ENCODE measurements around the gene KCND1.
"Not testable (repeated sequence)": the region's sequence is repeated elsewhere in the genome, so short reads cannot be mapped to it uniquely, and the experiment has no call there.

Gene KCND1

DNA sequence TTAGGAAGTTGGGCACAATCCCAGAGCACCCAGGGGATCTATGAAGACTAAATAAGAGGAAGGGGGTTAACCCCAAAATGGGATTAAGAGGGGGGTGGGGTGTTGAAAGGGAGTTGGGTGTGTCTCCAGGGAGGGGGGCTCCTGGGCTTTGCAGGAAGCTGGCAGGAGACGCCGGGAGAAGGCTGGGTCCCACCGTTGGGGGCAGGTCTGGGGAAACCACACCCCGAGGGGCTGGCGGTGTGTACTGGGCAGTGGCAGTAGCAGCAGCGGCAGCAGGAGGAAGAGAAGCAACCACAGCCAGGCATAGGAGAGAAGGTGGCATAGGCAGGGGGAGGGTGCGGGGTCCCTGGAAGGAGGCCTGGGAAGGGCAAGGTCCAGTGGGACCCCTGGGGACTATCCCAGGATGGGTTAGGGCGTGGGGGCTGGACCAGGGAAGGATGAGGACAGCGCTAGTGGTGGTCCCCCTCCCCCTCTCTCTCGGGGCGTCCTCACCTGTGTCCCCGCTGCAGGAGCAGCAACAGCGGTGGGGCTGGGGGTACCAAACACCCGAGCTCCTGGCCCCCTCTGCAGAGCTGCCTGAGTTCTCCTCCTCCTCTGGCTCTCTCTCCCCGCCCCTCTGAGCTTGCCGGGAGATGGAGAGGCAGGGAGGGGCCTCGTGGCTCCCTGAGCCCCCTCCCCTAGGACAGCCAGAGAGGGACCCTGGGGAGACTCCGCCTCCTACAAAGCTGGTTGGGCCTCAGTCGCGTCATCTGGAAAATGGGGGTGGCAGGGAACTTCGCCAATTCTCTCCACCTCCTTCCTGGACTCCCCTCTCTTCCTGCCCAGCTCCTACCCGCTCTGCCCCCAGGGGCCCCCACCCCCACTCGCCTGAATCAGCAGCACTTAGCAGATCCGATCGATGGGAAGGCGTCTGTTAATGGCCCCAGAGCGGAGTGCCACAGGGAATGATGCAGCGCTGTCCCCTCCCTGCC lies at the start of gene KCND1:
Gene KCND1, minus strand, starts transcription at position 596 of the 971 bp plus-strand sequence. CDS start 1,573 bp downstream, outside the sequence.
- no peak for DNase-seq

DNA sequence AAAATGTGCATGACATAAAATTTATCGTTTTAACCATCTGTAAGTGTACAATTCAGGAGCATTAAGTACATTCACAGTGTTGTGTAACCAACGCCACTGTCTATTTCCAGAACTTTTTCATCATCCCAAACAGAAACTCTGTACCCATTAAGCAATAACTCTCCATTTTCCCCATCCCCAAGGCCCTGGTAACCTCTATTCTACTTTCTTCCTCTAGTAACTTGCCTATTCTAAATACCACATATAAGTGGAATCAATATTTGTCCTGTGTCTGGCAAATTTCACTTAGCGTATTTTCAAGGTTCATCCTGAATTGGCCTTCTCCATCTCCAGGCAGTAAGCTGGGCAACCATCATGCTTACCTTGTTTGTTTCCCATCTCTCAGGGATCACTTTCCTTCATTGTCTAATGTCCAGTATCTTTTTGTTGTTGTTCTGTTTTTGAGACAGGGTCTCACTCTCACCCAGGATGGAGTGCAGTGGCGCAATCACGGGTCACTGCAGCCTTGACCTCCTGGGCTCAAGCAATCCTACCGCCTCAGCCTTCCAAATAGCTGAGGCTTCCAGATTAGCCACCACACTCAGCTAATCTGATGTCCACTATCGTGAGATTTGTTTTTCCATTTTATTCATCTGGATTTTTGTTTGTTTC lies 48.1 kb upstream of the KCND1 start:
- DNase-seq: no peak

DNA sequence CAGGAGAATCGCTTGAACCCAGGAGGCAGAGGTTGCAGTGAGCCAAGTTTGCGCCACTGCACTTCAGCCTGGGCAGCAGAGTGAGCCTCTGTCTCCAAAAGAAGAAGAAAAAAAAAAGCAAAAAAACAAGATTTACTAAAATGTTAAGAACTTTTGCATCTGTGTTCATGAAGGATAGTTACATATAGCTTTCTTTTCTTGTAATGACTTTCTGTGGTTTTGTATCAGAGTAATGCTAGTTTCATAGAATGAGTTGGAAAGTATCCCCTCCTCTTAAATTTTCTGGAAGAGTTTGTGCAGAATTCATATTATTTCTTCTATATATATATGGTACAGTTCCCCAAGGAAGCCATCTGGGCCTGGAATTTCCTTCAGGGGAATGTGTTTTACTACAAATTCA lies 47.4 kb upstream of the KCND1 start:
- DNase-seq: no peak

DNA sequence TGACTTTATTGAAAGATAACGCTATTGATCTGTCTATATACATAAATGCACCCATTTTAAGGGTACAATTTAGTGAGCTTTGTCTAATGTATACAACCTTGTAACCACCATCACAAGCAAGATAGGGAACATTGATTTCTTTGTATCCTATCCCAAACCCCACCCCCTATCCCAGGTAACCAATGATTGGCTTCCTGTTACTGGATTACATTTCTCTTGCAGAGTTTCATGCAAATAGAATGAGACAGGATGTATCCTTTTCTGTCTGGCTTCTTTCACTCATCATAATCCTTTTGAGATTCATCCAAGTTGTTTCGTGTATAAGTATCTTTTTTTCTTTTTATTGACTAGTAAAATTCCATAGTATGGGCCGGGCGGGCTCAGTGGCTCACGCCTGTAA lies 32.1 kb upstream of the KCND1 start:
- no peak for DNase-seq

DNA sequence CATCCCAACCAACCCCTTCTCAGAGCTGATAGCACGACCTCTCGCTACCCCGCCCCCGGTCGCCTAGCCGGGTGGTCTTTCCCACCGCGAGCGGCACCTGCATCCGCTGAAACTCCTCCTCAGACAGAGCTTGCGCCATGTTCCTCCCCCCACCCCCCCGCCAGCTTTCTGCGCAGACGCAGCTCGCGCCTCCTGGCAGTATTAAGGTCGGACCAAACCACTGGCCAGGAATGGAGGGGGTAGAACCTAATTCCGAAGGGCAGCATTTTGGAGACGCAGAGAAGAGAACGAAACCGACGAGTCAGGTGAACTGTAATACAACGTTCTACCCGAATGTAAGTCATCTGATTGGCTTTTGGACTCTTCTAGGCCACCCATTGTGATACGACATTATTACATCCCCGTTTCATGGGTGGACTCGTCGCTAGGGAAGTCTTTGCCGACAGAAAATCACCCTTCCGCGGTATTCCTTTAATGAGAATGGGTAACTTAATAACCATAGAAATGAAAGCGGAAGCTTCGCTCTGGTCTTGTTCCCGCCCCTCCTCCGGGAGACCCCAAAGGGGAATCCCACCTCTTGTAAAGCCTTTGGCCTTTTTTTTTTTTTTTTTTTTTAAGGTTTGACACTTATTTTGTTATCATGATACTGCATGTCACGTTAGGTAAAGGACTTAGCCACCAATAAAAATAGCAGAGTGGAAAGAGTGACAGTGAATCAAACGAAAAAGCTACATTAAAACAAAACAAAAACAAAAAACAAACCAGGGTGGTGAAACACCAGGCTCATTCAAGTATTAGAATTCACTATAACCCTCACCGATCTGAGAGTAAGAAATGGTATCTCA lies 30.7 kb upstream of the KCND1 start, which contains the start of gene GRIPAP1:
Gene GRIPAP1, minus strand, starts transcription at position 174 of the 845 bp plus-strand sequence. Its CDS starts 35 bp downstream, at position 139.
- DNase-seq: peak; percentile 80

DNA sequence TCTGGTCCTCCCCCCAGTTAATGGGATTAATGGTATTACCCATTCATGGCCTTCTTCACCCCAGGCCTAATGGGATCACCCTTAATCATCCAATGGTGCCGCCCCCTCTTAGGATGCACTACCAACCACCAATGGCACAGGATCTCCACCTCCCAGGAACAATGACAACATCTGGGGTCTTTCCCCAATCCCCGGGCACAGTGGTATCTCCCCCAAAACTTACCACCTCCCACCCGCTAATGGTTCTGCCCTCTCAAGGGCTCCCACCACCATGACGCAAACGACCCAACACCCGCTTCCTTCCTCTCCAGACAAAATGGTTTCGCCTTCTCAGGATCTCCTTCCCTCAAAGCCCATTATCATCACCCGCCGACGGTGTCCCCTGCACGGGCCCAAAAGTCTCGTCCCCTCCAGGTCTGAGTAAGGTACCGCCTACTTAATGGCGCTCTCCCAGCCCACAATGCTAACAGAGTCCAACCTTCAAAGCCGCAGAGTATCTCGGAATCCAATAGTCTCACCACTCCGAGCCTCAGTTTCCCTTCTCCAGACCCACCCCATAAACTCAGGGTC lies 30.0 kb upstream of the KCND1 start:
- DNase-seq: peak; percentile 1

DNA sequence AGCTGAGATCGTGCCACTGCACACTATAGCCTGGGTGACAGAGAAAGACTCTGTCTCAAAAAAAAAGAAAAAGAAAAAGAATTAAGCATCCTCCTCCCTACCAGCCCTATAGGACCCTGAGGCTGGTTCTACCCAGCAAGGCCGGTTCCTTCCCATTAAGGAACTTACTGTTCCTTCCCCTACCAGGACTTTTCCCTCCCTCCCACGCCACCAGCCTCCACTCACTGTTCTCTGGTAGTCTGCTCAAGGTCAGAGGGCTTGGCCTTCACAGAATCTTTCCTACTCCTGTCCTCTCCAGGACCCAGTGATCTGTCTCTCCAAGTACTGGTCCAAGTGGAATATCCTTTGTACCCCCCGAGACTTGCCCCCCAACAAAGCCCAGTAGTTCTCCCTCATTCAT lies 29.0 kb upstream of the KCND1 start:
- no peak for DNase-seq

DNA sequence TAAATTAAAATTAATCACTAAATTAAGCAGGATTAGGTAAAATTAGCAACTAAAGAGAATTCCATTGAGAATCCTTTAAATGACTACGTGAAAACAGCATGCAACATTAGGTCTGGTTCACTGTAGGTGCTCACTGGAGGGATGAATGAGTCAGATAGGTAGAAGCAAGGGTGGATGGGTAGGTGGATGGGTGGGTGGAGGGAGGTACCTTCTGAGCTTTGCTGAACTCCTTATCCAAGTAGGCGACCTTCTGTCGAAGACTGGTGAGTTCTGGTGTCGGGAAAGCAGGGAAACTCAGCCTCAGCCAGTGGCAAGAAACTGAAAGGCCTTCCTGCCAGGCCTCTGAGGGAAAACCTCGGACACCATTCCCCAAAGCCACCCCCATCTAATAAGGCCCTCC lies 27.4 kb upstream of the KCND1 start:
- DNase-seq: no peak

DNA sequence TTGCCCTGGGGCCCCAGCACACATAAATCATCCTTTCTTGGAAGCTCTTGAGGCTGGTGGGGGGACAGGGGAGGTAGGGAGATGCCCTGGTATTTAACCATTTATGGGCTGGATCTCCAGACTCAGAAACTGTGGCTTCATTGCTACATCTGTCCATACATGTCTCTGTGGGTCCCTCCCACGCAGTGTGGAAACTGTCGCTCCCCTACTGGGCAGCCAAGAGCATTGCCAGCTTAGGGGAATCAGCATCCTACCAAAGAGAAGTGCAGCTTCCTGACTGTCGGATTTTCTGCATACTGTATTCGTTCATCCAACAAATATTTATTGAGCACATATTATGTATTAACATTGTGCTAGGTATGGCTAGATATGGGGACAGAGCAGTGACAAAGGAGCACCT lies 26.7 kb upstream of the KCND1 start:
- DNase-seq: no peak

DNA sequence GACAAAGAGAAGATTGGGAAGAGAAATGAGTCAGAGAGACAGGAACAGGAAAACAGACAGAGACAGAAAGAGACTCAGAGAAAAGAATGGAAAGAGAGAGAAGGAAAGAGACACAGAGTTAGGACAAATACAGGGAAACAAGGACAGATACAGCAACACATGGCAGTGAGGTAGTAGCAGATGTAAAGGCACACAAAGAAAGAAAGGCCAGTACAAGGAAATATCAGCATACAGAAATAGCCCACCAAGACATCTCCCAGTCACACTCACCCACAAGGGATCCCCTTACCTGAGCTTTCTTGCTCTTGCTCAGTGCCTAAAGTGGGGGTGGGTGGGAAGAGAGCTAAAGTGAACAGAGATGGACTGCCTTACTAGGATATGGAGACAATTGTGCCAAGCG lies 26.2 kb upstream of the KCND1 start:
- DNase-seq: no peak

DNA sequence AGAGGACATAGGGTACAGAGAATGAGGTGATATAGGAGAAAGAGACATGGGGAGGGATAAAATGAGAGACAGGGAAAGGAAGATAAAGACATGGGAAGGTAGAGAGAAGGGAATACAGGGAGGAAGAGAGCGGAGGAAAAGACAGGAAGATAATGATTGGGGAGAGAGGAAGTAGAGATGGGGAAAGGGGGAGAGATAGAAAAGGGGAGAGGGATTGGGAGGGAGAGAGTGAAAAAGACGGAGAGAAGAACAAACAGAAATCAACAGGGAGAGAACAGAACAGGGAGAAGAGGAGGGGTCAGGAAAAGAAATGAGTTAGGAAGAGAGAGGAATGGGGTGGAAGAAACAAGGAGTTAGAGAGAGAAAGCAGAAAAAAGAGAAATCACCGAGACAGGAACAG lies 25.8 kb upstream of the KCND1 start:
- DNase-seq: no peak

DNA sequence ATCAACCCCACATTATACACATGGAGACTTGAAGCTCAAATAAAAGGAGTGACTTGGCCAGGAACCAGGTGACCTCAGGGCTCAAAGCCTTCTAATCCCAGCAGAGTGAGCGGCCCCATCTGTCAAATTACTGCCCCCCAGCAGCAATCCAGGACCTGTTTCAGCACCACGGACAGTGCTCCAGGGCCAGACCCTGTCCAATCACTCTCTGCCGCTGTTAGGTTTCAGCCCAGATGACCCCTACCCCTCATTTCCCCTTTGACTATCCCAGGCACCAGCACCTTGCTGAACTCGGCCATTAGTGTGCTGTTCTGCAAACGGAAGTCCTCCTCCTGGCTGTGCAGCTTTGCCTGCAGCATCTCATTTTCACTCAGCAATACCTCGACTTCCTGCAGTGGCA lies 25.3 kb upstream of the KCND1 start:
- DNase-seq: no peak

DNA sequence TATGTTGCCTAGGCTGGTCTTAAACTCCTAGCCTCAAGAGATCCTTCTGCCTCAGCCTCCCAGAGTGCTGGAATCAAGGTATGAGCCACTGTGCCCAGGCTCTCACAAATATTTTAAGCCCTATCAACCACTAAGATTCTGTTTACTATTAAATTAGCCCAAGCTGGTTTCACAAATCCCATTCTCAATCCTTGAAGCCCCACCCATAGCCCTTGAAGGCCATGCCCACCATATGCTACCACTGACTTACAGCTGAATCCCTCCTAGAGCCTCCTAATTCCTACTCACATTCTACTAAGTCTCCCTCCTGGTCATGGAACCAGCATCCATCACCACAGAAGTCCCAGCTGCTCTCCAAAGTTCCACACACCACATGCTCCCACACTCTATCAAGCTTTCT lies 20.7 kb upstream of the KCND1 start:
- no peak for DNase-seq

DNA sequence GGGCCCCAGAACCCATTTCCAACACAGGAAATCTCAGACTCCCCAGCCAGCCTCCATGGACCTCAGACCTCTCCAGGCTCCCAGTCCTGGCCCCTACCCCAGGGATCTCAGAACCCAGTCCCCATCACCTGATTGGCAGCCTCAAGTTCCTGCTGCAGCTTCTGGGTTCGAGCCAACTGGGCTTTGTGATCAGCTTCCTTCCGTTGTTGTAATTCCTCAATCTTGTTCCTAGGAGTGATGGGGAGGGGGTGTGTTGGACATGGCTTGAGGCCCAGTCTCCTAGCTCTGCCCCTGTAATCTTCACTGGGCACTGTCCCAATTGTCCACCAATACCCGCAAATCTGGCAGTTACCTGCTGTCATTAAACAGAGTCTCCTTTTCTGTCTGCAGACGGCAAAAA lies 17.8 kb upstream of the KCND1 start:
- no peak for DNase-seq

DNA sequence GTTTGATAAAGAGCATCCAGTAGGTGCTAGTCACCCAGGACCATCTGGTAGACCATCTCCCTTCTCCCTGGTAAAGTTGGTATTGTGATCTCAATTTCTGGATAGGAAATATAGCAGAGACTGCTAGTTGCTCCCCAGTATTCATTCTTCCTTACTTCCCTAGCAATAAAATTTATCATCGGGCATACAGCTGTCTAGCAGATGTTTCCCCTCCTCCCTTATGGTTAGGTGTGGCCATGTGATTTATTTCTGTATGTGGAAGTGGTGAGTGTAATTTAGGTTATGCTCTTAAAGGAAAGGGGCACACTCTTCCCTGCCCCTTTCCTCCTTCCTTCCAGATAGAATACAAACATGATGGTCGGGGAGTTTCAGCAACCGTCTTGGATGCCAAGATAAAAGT lies 12.3 kb upstream of the KCND1 start:
- no peak for DNase-seq

DNA sequence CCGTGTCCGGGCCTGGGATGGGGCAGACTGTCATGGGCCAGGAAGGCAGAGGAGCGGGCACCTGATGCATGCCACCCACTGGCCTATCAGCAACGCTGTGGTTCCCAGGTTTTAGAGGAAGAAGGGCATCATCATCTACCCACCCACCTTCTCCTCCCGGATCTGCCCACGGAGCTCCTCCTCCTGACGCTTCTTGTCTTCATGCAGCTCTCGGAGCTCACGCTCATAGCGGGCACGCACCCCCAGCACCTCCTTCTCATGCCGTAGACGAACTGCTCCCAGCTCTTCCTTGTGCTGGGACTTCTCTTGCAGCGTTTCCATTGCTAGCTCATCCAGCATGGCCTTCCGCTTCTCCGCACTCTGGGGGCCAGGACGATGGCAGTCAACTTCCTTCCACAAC lies 11.4 kb upstream of the KCND1 start:
- no peak for DNase-seq

DNA sequence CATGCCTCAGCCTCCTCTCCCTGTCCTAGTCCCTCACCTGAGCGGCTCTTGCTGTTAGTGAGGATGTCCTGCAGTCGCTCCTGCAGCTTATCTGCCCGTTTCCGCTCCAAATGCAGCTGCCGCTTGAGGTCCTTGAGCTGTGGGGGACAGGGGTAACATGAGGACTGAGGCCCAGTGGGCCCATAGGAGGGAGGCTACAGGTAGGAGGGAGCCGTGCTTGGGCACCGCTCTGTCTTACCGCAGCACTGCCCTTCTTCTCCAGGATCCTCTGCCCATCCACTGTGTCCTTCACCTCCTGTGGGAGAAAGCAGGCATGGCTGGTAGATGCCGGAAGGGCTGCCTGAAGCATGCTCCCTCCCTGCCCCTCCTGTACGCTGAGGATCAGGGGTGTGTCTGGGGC lies 9.5 kb upstream of the KCND1 start:
- no peak for DNase-seq

DNA sequence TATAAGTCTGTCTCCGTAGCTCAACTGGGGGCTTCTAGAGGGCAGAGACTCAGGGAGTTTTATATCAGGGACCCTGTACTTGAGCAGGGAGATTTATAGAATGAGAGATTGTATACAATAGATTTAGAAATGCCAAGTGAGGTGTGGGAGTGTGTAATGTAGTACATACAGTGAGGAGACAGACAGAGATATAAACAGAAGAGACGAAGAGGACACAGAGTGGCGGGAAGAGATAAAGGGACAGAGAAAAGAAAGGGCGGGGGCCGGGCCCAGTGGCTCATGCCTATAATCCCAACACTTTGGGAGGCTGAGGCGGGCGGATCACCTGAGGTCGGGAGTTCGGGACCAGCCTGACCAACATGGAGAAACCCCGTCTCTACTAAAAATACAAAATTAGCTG lies 8.7 kb upstream of the KCND1 start:
- not testable (repeated sequence) for DNase-seq

DNA sequence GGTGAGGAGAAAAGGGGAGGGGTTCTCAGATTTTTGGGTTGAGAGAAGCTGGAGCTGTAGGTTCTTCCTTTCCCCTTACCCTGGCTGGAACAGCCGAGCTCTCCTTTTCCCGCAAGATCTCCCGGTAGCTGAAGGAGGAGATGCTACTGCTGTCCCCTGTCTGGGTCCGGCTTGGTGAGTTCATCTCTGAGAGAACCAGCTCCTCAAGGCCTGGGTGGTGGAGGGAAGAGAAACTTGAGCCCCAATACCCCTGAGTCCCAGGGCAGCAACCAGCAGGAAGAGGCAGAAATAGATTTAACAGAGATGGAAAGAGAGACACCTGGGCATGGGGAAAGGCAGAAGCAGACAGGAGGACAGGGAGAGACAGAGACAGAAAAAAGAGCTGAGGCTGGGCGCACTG lies 6.6 kb upstream of the KCND1 start:
- DNase-seq: no peak

DNA sequence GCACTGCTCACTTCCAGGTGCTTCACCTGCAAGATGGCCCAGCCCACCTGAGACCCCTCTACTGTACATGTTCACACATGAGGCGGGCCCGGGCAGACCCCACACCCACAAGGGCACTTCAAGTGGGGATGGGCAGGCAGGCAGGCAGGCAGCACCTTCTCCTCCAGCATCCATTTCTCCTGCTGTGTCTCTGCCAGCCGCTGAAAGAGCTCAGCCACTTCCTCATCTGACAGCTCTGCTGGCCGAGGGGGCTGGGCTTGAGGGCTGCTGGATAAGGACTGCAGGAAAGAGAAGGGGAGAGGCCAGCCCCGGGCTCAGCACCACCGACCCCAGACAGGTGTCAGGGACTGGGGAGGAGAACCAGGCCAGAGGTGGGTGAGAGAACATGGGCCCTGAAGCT lies 4.4 kb upstream of the KCND1 start:
- no peak for DNase-seq

DNA sequence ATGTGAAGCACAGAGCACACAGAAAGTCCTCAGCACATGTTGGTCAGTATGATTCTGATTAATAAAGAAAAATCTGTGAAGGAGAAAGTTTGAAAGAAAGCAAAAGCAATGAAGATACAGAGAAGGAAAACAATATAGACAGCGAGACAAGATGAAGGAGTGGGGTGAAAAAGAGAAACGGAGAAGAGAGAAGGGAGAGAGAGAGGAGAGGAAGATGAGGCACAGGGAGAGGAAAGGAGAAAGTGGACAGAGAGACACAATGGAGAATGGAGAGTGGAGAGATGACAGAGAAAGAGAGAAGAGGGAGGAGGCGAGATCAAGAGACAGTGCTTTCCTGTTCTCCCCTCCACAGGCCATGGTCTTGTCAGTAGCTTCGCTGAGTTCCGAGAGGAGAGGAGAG lies 3.9 kb upstream of the KCND1 start:
- no peak for DNase-seq

DNA sequence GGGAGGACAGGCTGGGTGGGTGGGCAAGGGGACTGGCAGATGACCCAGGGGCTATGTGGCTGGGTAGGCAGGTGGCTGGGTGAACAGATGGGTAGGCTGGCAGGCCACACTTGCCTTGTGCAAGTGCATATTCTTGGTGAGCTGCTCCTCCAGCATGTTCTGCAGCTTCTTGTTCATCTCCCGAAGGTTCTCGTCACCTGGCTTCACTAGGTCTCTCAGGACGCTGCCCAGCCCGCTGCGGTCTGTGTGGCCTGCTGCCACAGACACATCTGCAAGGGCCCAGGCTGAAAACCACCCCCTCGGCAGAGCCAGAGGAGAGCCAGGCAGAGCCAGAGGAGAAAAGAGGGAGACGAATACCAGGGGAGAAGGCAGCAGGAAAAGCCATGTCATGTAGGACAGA lies 3.4 kb upstream of the KCND1 start:
- DNase-seq: no peak

DNA sequence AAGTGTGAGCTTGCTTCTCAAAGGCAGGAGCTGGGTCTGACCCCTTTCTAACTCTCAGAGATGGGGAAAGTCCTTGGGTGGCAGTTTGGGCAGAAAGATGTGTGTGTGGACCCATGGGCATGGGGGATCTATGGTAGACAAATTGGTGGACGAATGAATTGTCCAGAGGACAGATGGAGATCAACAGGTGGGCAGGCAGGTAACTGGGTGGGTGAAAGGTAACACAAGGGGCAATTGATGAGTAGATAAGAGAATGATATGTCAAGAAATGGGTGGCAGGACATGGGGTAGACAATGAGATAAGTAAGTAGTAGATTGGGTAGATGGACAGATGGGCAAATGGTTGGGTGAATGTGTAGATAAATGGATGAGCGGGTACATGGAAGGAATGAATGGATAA lies 2.9 kb upstream of the KCND1 start:
- no peak for DNase-seq
